Measurements from ENCODE around the gene ELFN2. TPM values are rescaled to one million over a fixed set of nuclear protein-coding genes. Genes with fewer than 3 reads are reported as not detected.

The ELFN2 gene
- total RNA-seq, 6 experiments from 2014 or later = 1.2 to 5.8 (median 1.4) TPM

DNA sequence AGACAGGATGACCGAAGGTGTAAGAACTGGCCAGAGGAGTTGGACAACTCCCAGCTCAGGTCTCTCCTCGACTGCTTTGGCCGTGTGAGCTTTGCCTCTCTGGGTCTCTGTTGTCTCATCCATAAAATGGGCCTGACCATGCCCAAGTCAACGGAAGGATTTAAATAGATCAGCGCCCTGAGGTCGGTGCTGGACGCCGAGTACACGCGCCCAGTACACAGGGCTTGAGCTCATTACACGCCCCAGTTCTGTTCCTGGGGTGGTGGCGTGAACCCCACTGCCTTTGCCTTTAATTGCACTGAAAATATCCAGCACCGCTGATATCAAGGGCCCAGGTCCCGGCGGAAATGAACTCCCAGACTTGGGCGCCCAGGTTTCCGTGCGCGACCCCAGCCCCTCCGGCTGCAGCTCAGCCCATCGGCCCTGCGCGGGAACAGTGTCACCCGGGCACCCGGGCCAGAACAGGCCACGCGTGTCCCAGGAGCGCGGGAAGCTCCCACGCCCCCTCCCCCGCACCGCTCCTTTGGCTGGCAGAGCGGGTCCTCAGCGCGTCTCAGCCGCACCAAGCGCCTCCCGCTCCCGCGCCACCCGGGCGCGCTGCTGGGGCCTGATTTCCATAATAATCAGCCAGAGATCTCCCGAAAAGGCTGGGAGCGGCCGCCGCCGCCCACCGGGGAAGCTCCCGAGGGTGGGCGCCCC is 102.8 kb downstream of the ELFN2 start:
- TF ChIP-seq, protein P1, sequence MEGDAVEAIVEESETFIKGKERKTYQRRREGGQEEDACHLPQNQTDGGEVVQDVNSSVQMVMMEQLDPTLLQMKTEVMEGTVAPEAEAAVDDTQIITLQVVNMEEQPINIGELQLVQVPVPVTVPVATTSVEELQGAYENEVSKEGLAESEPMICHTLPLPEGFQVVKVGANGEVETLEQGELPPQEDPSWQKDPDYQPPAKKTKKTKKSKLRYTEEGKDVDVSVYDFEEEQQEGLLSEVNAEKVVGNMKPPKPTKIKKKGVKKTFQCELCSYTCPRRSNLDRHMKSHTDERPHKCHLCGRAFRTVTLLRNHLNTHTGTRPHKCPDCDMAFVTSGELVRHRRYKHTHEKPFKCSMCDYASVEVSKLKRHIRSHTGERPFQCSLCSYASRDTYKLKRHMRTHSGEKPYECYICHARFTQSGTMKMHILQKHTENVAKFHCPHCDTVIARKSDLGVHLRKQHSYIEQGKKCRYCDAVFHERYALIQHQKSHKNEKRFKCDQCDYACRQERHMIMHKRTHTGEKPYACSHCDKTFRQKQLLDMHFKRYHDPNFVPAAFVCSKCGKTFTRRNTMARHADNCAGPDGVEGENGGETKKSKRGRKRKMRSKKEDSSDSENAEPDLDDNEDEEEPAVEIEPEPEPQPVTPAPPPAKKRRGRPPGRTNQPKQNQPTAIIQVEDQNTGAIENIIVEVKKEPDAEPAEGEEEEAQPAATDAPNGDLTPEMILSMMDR (IDR thresholded peaks at IDR 0.05) = no peak
- DNase-seq = no peak
- peaks cover 8% of the 10 kb centered on the region for H3K36me3 Mint-ChIP-seq (ENCODE audit: low read depth)
- peaks cover 45% of the 10 kb centered on the region for H3K4me1 Mint-ChIP-seq (ENCODE audit: low read depth)
- peaks cover 12% of the 10 kb centered on the region; the same call in 1 of the 2 replicates for H3K9me3 Mint-ChIP-seq
- no peak overlapping the region for H3K27ac Mint-ChIP-seq
- H3K4me3 Mint-ChIP-seq = no peak overlapping the region
- H3K27me3 Mint-ChIP-seq (ENCODE audit: insufficient read depth) = peaks cover 13% of the 10 kb centered on the region

DNA sequence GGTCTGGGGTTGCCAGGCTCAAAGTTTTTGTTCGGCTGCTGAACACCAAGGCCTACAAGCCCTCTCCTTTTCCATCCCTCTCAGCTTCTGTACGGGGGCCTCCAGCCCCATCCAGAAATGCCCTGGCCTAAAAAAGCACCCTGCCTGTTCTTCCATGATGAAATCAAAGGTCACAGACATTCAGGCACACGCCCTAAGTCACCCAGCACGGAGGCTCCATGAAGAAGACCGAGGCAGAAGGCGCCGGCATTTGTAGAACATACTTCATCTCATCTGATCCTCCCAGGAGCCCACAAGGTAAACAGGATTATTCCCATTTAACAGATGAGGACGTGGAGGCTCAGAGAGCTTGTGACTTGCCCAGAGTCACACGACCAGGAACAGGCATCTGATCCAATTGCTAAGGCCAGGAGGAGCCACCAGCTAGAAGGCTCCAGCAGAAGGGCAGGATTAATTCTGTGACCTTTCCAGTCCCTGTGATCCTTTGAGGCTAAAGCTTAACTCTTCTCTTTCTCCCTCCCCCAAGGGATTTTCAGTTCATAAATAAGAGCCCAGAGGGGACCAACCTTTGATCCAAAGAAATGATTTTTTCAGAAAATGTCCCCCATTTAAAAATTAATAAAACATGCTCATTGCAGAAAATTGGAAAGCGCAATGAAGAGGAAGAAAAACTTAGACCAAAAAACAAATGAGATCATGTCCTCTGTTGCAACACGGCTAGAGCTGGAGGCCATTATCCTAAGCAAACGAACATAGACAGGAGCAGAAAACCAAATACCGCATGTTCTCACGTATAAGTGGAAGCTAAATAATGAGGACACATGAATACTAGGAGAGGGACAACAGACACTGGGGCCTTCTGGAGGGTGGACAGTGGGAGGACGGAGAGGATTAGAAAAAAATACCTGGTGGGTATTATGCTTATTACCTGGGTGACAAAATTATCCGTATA is 106.3 kb downstream of the ELFN2 start:
- Mint-ChIP-seq H3K9me3 (no peaks in the 10 kb centered on the region), H3K27ac (no peak overlapping the region), H3K4me3 (no peak overlapping the region), H3K27me3 (ENCODE audit: insufficient read depth) (peaks cover 9% of the 10 kb centered on the region), H3K36me3 (ENCODE audit: low read depth) (no peaks in the 10 kb centered on the region), H3K4me1 (ENCODE audit: low read depth) (peaks cover 40% of the 10 kb centered on the region)
- TF ChIP-seq, protein P1 (IDR thresholded peaks at IDR 0.05) = no peak
- no peak for DNase-seq

DNA sequence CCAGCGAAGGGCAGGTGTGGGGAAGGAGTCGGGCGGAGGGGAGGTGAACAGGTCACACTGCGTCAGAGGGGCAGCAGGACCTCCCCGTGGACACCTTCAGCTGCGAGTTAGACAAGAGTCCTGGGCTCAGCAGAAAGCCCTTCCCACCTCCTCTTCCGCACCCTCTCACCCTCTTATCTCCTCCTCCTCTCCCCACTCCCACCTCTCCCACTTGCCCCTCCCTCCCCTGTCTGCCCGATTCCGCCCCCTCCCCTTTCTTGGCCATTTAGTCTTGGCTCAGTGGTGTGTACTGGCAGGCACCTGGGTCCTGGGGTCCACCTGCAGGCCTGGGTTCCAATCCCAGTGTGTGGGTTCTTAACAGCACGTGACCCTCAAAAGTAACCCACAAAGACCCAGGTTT is 107.8 kb downstream of the ELFN2 start:
- Mint-ChIP-seq H3K27ac (no peak overlapping the region), H3K9me3 (no peaks in the 10 kb centered on the region), H3K27me3 (ENCODE audit: insufficient read depth) (peaks cover 9% of the 10 kb centered on the region), H3K4me3 (no peak overlapping the region), H3K36me3 (ENCODE audit: low read depth) (no peaks in the 10 kb centered on the region), H3K4me1 (ENCODE audit: low read depth) (peaks cover 46% of the 10 kb centered on the region)
- TF ChIP-seq, protein P1 (IDR thresholded peaks at IDR 0.05) = no peak
- no peak for DNase-seq

DNA sequence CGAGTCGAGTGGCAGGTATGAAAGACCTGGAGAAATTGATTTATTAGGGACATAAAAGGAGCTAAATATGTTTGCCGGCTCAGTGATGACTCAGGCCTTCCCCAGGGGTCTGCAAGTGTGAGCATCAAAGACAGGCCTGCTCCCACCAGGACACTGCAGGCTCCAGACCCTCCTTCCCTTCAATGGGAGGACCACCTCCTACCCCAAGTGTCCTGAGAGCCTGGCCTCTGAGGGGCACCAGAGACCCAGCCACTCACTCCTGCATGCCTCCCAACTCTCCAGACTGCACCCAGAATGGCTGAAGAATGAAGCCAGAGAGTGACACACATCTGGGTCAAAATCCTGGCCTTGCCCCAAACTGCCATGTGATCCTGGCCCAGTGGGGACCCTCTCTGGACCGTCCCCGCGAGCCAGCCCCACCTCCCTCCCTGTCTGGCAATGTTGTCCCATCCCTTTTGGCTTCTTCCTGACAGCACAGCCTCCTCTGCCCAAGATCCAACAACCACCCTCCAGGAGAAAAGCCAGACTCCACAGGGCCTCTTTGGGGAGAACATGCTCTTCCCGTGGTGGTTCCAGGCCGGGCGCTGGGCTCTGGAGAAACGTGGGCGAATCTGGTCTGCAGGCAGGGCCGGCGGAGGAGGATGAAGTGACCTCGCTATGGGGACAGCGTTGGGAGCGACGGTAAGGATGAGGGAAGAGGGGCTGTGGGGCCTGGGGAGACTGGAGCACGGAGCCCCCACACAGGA is 108.7 kb downstream of the ELFN2 start:
- DNase-seq = no peak
- TF ChIP-seq, protein P1 (IDR thresholded peaks at IDR 0.05) = peak; percentile 29; the same call in 1 of the 2 replicates
- Mint-ChIP-seq H3K27me3 (ENCODE audit: insufficient read depth) (peaks cover 3% of the 10 kb centered on the region), H3K36me3 (ENCODE audit: low read depth) (no peaks in the 10 kb centered on the region), H3K4me3 (no peak overlapping the region), H3K9me3 (no peaks in the 10 kb centered on the region), H3K4me1 (ENCODE audit: low read depth) (peaks cover 38% of the 10 kb centered on the region), H3K27ac (no peak overlapping the region)

Other genes with a start within 250 kb of the ELFN2 start
- 1 to 10 TPM; 3.3 to 5.0 (median 4.0) TPM for gene C1QTNF6, start 239.2 kb downstream of the ELFN2 start, total RNA-seq (2021; fragmentation: NEBNext Ultra II Directional; extraction: Animal tissue kit (Norgen Biotek cat#: 25700))
- not detected for gene SSTR3, start 215.0 kb downstream of the ELFN2 start, total RNA-seq (2021; fragmentation: NEBNext Ultra II Directional; extraction: Animal tissue kit (Norgen Biotek cat#: 25700))
- gene RAC2, start 183.2 kb downstream of the ELFN2 start, total RNA-seq (2021; fragmentation: NEBNext Ultra II Directional; extraction: Animal tissue kit (Norgen Biotek cat#: 25700)) = 10 to 100 TPM; 29.9 to 57.2 (median 53.5) TPM
- under 1 TPM in 1 of 6 experiments, not detected in 5; 0.28 TPM for gene CYTH4, start 145.0 kb downstream of the ELFN2 start, total RNA-seq (2021; fragmentation: NEBNext Ultra II Directional; extraction: Animal tissue kit (Norgen Biotek cat#: 25700))
- gene MFNG, start 58.9 kb upstream of the ELFN2 start, total RNA-seq (2021; fragmentation: NEBNext Ultra II Directional; extraction: Animal tissue kit (Norgen Biotek cat#: 25700)) = not detected
- gene CARD10, start 91.9 kb upstream of the ELFN2 start, total RNA-seq (2021; fragmentation: NEBNext Ultra II Directional; extraction: Animal tissue kit (Norgen Biotek cat#: 25700)) = 1 to 10 TPM; 4.4 to 5.6 (median 4.8) TPM
- 100 to 1,000 TPM in 3 of 6 experiments, 10 to 100 TPM in 3; 88.3 to 104 (median 97.2) TPM for gene CDC42EP1, start 133.0 kb upstream of the ELFN2 start, total RNA-seq (2021; fragmentation: NEBNext Ultra II Directional; extraction: Animal tissue kit (Norgen Biotek cat#: 25700))
- gene LGALS2, start 152.6 kb upstream of the ELFN2 start, total RNA-seq (2021; fragmentation: NEBNext Ultra II Directional; extraction: Animal tissue kit (Norgen Biotek cat#: 25700)) = not detected
- 10 to 100 TPM; 37.5 to 45.4 (median 41.5) TPM for gene GGA1, start 181.4 kb upstream of the ELFN2 start, total RNA-seq (2021; fragmentation: NEBNext Ultra II Directional; extraction: Animal tissue kit (Norgen Biotek cat#: 25700))
- 10 to 100 TPM; 15.9 to 26.3 (median 23.0) TPM for gene SH3BP1, start 212.2 kb upstream of the ELFN2 start, total RNA-seq (2021; fragmentation: NEBNext Ultra II Directional; extraction: Animal tissue kit (Norgen Biotek cat#: 25700))
- gene PDXP, start 231.2 kb upstream of the ELFN2 start, total RNA-seq (2021; fragmentation: NEBNext Ultra II Directional; extraction: Animal tissue kit (Norgen Biotek cat#: 25700)) = 10 to 100 TPM; 15.3 to 24.5 (median 18.4) TPM
- 1,000 to 10,000 TPM; 5,326 to 7,192 (median 6,673) TPM for gene LGALS1, start 248.2 kb upstream of the ELFN2 start, total RNA-seq (2021; fragmentation: NEBNext Ultra II Directional; extraction: Animal tissue kit (Norgen Biotek cat#: 25700))